SK-N-SH (cell line): Measurements from ENCODE around the gene CLEC12A.

Experiments used
- EZH2phosphoT487 ChIP-seq: fragments of 200-600 bp; sonication (generic); IDR thresholded peaks from 2 replicates; pipeline ENCODE4 v1.6.1; 2017; ENCODE audit warnings: low read depth, mixed run types, mild to moderate bottlenecking, antibody characterized with exemption, moderate library complexity, borderline replicate concordance
- GABPA ChIP-seq: IDR thresholded peaks from 2 replicates; pipeline ENCODE4 v1.4.0; 2012; ENCODE audit warnings: low read depth, mild to moderate bottlenecking
- IRF3 ChIP-seq: fragments of 150-350 bp; IDR thresholded peaks from 2 replicates; pipeline ENCODE4 v1.6.1; 2016; ENCODE audit warnings: mild to moderate bottlenecking, low read depth, low read length
- POLR2AphosphoS5 ChIP-seq: IDR thresholded peaks from 2 replicates; pipeline ENCODE4 v1.6.1; 2012; ENCODE audit warnings: low read depth, low read length
- RFX5 ChIP-seq: IDR thresholded peaks from 2 replicates; pipeline ENCODE4 v1.6.1; 2012; ENCODE audit warnings: mild to moderate bottlenecking, improper control_type of control experiment, low read length
- SIN3A ChIP-seq: IDR thresholded peaks from 2 replicates; pipeline ENCODE4 v1.6.1; 2012; ENCODE audit warnings: low read depth, mild to moderate bottlenecking, low read length, moderate library complexity, borderline replicate concordance
- TAF1 ChIP-seq: IDR thresholded peaks from 2 replicates; pipeline ENCODE4 v1.6.1; 2012; ENCODE audit warnings: low read depth, mild to moderate bottlenecking, low read length, moderate library complexity, borderline replicate concordance
- TF ChIP-seq, protein P1 (sequence below): fragments of 200-600 bp; sonication (generic); IDR thresholded peaks from 2 replicates; pipeline ENCODE4 v1.6.1; 2017; ENCODE audit warnings: antibody characterized with exemption, mild to moderate bottlenecking, moderate library complexity
- TF ChIP-seq, protein P2 (sequence below): IDR thresholded peaks from 2 replicates; pipeline ENCODE4 v1.4.0; 2012; ENCODE audit warnings: low read depth

- TF ChIP-seq RFX5 (no peak), GABPA (no peak), POLR2AphosphoS5 (no peak), SIN3A (no peak), IRF3 (no peak), EZH2phosphoT487 (no peak), TAF1 (no peak)
- TF ChIP-seq, protein P1, sequence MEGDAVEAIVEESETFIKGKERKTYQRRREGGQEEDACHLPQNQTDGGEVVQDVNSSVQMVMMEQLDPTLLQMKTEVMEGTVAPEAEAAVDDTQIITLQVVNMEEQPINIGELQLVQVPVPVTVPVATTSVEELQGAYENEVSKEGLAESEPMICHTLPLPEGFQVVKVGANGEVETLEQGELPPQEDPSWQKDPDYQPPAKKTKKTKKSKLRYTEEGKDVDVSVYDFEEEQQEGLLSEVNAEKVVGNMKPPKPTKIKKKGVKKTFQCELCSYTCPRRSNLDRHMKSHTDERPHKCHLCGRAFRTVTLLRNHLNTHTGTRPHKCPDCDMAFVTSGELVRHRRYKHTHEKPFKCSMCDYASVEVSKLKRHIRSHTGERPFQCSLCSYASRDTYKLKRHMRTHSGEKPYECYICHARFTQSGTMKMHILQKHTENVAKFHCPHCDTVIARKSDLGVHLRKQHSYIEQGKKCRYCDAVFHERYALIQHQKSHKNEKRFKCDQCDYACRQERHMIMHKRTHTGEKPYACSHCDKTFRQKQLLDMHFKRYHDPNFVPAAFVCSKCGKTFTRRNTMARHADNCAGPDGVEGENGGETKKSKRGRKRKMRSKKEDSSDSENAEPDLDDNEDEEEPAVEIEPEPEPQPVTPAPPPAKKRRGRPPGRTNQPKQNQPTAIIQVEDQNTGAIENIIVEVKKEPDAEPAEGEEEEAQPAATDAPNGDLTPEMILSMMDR: no peak
- TF ChIP-seq, protein P2, sequence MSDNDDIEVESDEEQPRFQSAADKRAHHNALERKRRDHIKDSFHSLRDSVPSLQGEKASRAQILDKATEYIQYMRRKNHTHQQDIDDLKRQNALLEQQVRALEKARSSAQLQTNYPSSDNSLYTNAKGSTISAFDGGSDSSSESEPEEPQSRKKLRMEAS: no peak
Observed at GRCh38 chr12:10021342-10021741, 50.1 kb downstream of the CLEC12A start.
